ELF-1 (cell line): ENCODE measurements around the gene SPATC1L.
A peak's percentile ranks its signal among the peaks of the same experiment; 100 is the strongest.
"Not testable (repeated sequence)": the region's sequence is repeated elsewhere in the genome, so short reads cannot be mapped to it uniquely, and the experiment has no call there.

Experiments used
- DNase-seq: peaks from one replicate; pipeline ENCODE4 v3.0.0-alpha.2; 2016; ENCODE audit warnings: low read depth, low spot score

SPATC1L gene

GRCh38 chr21:46150491-46151121, 33.7 kb downstream of the SPATC1L start:
- no peak for DNase-seq

DNA sequence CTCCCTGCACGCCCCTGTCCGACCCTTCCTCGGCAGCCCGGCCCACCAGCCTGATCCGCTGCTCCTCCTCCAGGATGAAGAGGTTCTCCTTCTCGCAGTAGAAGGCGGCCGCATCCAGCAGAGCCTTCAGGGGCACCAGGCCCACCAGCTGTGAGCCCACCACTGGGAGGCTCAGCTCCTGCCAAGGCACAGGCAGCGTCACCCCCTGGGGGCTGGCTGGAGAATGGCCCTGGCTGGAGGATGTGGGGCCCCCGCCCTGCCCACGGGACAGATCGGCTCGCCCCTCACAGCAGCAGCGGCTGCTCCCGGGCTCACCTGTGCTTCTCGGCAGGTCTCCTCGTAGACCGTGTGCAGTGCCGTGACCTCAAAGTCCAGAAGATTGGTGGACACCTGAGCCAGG, 34.2 kb downstream of the SPATC1L start:
- no peak for DNase-seq

DNA sequence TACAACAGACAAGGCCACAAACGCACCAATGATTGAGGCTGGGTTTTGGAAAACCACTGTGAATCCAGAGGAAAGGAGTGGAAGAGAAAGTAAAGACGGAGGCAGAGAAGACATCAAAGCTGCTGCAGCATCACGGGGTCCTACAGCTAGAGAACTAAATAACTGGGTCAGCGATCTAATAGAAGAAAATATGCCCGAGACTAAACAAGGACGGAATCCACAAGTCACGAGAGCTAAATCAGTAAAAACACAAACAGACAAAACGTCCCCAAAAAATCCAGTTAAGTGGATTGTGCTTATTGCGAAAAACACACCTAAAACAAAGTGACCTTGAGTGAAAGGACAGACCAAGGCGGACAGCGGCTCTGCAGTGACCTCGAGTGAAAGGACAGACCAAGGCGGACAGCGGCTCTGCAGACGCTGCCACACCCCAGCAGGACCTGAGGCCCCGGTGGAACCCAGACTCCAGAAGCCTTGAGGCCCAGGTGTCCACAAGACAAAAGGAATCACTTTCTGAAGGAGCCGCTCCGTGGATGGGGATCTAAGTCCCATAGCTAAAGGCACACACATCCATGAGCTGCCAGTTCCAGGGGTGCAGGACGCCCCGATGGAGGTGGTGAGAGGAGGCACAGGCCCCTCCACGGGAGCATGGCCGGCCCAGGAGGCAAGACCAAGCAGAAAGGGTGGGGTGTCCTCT, 34.9 kb downstream of the SPATC1L start:
- DNase-seq = no peak

- DNase-seq = no peak
Observed at GRCh38 chr21:46148106-46148505, 36.2 kb downstream of the SPATC1L start.

DNA sequence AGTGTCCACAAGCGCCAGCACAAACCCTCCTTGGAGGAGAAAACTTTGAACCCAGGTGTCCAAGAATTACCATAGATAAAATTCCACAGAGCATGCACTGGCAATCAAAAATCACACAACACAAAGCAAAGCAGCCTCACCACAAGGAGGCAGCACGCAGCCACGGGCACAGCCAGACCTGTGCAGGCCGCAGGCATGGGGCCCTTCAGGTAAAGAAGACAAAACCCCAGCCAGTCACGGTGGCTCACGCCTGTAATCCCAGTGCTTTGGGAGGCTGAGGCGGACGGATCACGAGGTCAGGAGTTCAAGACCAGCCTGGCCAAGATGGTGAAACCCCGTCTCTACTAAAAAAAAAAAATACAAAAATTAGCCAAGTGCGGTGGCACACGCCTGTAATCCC, 36.8 kb downstream of the SPATC1L start:
- DNase-seq = peak; percentile 89

DNA sequence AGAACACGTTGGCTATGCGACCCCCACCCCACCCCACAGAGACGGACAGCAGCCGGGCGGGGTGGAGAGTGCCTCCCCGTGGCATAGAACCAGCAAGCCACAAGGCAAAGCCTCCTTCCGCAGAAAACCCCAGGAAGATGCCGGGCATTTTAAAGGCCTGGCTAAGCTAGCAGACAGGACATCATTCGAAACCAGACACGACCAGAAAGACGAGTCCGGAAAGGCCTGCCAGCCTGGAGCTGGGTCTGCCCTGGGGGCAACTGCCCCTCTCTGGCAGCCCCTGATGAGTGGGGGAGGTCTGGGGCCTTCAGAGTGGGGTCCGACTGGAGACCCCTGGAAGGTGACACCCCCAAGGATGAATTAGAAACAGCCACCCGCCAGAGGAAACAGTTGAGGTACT, 37.4 kb downstream of the SPATC1L start:
- DNase-seq = peak; percentile 84

DNA sequence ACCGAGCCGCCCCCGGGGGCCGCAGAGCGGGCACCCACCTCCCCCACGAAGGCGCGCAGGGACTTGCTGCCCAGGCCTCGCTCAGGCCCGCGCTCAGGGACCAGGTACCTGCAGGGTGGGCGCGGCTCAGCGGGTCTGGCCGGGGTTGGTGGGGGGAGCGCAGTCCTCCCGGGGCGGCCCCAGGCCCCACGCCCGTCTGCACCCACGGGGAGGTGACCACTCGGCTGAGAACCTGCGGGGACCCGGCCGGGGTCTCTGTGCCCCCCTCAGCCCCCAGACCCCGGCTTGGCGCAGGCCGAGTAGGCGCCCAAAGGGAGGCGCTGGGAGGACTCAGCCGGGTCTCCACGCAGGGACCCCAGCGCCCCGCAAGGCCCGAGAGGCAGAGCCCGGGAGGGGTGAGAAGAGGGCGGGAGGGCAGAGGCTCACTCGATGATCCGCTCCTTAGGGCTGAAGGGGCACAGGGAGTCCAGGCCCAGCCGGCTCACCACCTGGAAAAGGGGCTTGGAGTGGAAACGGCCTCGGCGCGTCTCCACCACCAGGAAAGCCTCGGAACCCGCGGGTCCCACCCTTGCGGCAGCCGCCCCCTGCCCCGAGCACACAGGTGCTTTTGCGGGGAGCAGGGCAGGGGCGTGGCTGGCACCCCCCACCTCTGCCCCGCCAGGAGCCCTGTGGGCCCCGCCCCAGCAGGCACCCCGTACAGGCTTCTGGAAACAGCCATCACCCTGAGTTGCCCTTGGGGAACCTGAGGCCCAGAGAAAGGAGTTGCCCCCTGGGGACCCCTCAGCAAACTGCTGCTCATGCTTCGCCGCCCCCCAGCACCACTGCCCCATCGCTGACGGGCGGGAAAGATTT, 38.2 kb downstream of the SPATC1L start:
- no peak for DNase-seq

DNA sequence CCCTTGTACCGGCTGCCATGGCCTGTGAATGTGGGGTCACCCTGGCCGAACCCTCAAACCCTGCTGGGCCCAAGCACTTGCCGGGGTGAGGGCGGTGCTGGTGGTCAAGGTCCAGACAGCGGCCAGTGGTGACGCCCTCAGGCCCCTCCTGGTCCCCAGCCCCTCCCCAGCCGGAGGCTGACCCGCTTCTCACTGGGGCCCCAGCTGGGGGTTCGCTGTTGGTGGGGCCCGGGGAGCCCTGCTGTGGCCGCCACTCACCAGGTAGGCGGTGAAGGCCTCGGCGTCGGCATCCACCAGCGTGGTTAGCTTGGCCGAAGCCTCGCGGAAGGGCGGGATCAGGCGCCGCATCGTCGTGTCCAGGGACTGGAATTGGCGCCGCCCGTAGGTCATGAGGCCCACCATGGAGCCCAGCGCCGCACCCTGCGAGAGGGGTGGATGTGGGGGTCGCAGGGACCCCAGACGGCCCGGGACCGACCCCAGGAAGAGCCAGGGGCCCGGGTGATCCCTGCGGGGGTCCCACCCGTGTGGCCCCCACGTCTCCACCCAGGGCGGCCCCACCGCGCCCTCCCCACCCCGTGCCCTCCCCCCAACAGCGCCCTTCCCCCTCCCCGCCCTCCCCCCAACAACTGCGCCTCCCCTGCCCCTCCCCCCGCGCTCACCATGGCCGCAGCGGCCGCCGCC, 39.0 kb downstream of the SPATC1L start:
- no peak for DNase-seq

- DNase-seq = no peak
Observed at GRCh38 chr21:46144464-46145070, 39.7 kb downstream of the SPATC1L start.

- DNase-seq = peak; percentile 58
Observed at GRCh38 chr21:46142582-46143473, 41.4 kb downstream of the SPATC1L start.

DNA sequence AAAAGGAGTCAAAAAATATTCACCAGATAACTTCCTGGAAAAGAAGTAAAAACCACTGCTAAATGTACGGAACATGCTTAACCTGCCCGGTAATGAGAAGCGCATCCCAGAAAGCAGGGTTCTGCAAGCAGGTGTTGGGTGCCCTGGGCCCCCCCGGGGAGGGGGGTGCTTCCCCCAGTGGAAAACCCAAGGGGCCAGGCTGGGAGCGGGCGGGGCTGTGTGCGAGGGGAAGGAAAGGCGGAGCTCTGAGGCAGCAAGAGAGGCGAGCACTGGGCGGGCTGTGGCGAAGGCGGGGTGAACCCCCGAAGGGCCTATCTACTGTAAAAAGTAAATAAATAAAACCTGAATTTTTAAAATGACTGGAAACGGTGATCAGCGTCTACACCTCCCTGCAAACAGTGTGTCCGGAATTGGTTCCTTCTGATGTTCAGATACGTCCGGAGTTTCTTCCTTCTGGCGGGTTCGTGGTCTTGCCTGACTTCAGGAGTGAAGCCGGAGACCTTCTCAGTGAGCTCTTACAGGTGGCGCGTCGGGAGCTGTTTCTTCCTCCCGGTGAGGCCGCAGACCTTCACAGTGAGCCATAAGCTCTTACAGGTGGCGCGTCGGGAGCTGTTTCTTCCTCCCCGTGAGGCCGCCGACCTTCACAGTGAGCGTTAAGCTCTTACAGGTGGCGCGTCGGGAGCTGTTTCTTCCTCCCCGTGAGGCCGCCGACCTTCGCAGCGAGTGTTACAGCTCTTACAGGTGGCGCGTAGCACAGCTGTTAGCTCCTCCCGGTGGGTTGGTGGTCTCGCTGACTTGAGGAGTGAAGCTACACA, 42.3 kb downstream of the SPATC1L start:
- peak; percentile 38 for DNase-seq

- DNase-seq = not testable (repeated sequence)
Observed at GRCh38 chr21:46140352-46141003, 43.8 kb downstream of the SPATC1L start.

DNA sequence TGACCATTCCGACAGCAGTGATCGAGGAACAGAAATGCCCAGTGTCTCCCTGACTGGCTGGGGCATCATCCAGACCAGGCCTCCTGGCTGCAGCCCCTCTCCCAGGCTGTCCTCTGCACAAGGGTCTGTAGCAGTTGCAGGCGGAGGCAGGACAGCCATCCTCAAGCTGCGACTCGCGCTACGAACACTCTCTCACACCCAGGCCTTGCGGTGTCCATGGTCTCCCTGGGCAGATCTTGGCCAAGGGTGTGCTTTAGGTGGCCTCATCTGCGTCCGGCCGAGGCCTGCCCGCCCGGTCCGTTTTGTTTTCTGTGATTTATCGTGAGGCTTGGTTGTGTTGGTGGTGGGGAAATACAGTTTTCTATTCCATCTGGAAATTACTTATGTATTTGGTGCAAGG, 44.6 kb downstream of the SPATC1L start:
- no peak for DNase-seq

DNA sequence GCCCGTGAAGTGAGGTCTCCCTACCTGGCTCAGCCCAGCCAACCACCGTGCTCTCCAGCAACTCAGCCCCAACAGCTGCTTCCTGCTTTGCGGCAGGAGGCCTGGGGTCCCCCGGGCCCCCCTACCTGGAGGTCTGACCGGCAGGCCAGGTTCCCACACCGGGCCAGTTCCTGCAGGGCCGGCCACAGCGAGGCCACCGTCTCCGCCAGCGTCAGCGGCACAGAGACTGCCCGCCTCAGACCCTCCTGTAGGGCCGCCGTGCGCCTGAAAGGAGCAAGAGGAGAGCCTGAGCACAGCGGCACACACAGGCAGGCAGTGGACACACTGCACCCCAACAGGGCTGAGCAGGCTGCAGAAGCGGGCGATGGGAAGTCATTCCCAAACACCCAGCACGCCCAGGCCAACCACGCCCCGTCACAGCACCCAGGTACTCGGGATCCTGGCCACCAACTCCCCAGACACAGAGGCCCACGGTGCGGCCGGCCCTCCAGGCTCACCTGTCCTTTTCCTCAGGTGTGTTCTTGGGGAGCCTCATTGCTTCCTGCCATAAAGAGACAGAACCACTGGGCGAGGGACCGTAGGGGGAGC, 45.8 kb downstream of the SPATC1L start:
- no peak for DNase-seq

DNA sequence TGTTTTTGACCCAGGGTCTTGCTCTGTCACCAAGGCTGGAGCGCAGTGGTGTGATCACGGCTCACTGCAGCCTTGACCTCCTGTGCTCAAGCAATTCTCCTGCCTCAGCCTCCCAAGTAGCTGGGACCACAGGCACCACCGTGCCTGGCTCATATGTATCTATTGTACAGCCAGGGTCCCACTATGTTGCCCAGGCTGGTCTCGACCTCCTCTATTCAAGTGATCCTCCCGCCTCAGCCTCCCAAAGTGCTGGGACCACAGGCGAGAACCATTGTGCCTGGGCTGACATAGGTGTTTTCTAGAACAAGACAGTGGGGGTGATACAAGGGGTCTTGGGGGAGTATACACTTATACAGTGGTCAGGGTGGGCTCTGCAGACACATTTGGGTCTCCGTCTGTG, 46.4 kb downstream of the SPATC1L start:
- DNase-seq = no peak

GRCh38 chr21:46136739-46137349, 47.4 kb downstream of the SPATC1L start:
- no peak for DNase-seq

- DNase-seq = no peak
Observed at GRCh38 chr21:46135782-46136395, 48.4 kb downstream of the SPATC1L start.
